KMS-11 (cell line): ENCODE measurements around the gene CHL1.

Experiments
- H2AFZ ChIP-seq: fragments of 200-600 bp; sonication (generic); 2 replicates; pipeline ENCODE4 v1.6.1; 2016; ENCODE audit warnings: antibody characterized with exemption, mixed run types, low read depth
- H3K27ac ChIP-seq: fragments of 200-600 bp; sonication (generic); 2 replicates; pipeline ENCODE4 v1.6.1; 2016; ENCODE audit warnings: mild to moderate bottlenecking, mixed run types
- H3K27me3 ChIP-seq: fragments of 200-600 bp; sonication (generic); 2 replicates; pipeline ENCODE4 v1.6.1; 2017; ENCODE audit warnings: mild to moderate bottlenecking, low read depth, mixed run types, moderate library complexity; ENCODE audit not compliant: insufficient read depth
- H3K36me3 ChIP-seq: fragments of 200-600 bp; sonication (generic); 2 replicates; pipeline ENCODE4 v1.6.1; 2017; ENCODE audit warnings: mild to moderate bottlenecking, mixed run types; ENCODE audit not compliant: insufficient read depth
- H3K4me1 ChIP-seq: fragments of 200-600 bp; sonication (generic); 2 replicates; pipeline ENCODE4 v1.6.1; 2016; ENCODE audit warnings: mild to moderate bottlenecking, low read depth, mixed run types; ENCODE audit not compliant: poor library complexity, severe bottlenecking
- H3K4me2 ChIP-seq: fragments of 200-600 bp; sonication (generic); 2 replicates; pipeline ENCODE4 v1.7.0; 2016; ENCODE audit warnings: mild to moderate bottlenecking, mixed run types
- H3K4me3 ChIP-seq: fragments of 200-600 bp; sonication (generic); IDR thresholded peaks from 2 replicates; pipeline ENCODE4 v1.6.1; 2017; ENCODE audit warnings: low read depth, low read length, mixed read lengths; ENCODE audit not compliant: insufficient read depth
- H3K79me2 ChIP-seq: fragments of 200-600 bp; sonication (generic); 2 replicates; pipeline ENCODE4 v1.6.1; 2016; ENCODE audit warnings: low read depth, mixed run types; ENCODE audit not compliant: insufficient read depth
- H3K9ac ChIP-seq: fragments of 200-600 bp; sonication (generic); 2 replicates; pipeline ENCODE4 v1.6.1; 2016; ENCODE audit warnings: mild to moderate bottlenecking, mixed run types
- H4K20me1 ChIP-seq: fragments of 200-600 bp; sonication (generic); 2 replicates; pipeline ENCODE4 v1.6.1; 2016; ENCODE audit warnings: mild to moderate bottlenecking, mixed run types; ENCODE audit not compliant: insufficient read depth
- TF ChIP-seq, protein P1 (sequence below): fragments of 200-600 bp; sonication (generic); conservative IDR thresholded peaks from 2 replicates; pipeline ENCODE4 v1.6.1; 2017; ENCODE audit warnings: low read depth, mild to moderate bottlenecking, antibody characterized with exemption, low read length, moderate library complexity, mixed read lengths

Gene CHL1, protein sequence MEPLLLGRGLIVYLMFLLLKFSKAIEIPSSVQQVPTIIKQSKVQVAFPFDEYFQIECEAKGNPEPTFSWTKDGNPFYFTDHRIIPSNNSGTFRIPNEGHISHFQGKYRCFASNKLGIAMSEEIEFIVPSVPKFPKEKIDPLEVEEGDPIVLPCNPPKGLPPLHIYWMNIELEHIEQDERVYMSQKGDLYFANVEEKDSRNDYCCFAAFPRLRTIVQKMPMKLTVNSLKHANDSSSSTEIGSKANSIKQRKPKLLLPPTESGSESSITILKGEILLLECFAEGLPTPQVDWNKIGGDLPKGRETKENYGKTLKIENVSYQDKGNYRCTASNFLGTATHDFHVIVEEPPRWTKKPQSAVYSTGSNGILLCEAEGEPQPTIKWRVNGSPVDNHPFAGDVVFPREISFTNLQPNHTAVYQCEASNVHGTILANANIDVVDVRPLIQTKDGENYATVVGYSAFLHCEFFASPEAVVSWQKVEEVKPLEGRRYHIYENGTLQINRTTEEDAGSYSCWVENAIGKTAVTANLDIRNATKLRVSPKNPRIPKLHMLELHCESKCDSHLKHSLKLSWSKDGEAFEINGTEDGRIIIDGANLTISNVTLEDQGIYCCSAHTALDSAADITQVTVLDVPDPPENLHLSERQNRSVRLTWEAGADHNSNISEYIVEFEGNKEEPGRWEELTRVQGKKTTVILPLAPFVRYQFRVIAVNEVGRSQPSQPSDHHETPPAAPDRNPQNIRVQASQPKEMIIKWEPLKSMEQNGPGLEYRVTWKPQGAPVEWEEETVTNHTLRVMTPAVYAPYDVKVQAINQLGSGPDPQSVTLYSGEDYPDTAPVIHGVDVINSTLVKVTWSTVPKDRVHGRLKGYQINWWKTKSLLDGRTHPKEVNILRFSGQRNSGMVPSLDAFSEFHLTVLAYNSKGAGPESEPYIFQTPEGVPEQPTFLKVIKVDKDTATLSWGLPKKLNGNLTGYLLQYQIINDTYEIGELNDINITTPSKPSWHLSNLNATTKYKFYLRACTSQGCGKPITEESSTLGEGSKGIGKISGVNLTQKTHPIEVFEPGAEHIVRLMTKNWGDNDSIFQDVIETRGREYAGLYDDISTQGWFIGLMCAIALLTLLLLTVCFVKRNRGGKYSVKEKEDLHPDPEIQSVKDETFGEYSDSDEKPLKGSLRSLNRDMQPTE (N-terminal part only)

GRCh38 chr3:196311-197148 is at the start of gene CHL1:
CHL1 (plus strand) TSS chr3:196763; CDS start chr3:319777, 123,014 bp downstream.
- Histone ChIP-seq H3K9ac (no peak within 1 kb of the TSS), H3K36me3 (no peaks in the 10 kb centered on the region), H4K20me1 (no peaks in the 10 kb centered on the region), H3K27me3 (no peaks in the 10 kb centered on the region), H2AFZ (no peak within 1 kb of the TSS), H3K79me2 (no peaks in the 10 kb centered on the region), H3K27ac (no peak within 1 kb of the TSS), H3K4me3 (no peak within 1 kb of the TSS), H3K4me1 (no peaks in the 10 kb centered on the region), H3K4me2 (no peak within 1 kb of the TSS)
- TF ChIP-seq, protein P1, sequence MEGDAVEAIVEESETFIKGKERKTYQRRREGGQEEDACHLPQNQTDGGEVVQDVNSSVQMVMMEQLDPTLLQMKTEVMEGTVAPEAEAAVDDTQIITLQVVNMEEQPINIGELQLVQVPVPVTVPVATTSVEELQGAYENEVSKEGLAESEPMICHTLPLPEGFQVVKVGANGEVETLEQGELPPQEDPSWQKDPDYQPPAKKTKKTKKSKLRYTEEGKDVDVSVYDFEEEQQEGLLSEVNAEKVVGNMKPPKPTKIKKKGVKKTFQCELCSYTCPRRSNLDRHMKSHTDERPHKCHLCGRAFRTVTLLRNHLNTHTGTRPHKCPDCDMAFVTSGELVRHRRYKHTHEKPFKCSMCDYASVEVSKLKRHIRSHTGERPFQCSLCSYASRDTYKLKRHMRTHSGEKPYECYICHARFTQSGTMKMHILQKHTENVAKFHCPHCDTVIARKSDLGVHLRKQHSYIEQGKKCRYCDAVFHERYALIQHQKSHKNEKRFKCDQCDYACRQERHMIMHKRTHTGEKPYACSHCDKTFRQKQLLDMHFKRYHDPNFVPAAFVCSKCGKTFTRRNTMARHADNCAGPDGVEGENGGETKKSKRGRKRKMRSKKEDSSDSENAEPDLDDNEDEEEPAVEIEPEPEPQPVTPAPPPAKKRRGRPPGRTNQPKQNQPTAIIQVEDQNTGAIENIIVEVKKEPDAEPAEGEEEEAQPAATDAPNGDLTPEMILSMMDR = no peak

- Histone ChIP-seq H3K79me2 (no peaks in the 10 kb centered on the region), H3K27ac (no peak overlapping the region), H3K27me3 (no peaks in the 10 kb centered on the region), H3K4me1 (no peaks in the 10 kb centered on the region), H3K4me3 (no peak overlapping the region), H3K4me2 (no peak overlapping the region), H2AFZ (no peak overlapping the region), H3K9ac (no peak overlapping the region), H3K36me3 (no peaks in the 10 kb centered on the region), H4K20me1 (no peaks in the 10 kb centered on the region)
- TF ChIP-seq, protein P1 = no peak
Measured at GRCh38 chr3:151614-152189, 44.9 kb upstream of the CHL1 start.

DNA sequence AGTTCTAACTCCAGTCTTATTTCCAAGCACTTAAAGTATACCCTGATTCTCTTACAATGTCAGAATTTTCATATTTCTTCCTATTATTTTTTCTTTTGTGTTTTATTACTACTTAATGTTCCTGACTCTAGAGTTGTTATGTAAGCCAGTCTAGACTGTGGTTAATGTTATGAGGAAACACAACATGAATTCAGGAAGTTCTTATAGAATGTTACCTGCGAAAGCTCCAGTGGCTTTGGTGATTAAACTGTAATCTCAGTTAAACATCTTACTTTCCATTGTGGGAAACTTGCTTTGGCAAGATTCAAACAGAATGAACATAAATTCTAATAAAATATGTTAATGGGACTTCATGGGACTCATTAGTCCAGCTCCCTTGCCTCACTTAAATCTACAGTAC is 36.6 kb upstream of the CHL1 start:
- no peaks in the 10 kb centered on the region for H3K27me3 ChIP-seq
- H3K4me1 ChIP-seq = no peaks in the 10 kb centered on the region
- H3K79me2 ChIP-seq = no peaks in the 10 kb centered on the region
- TF ChIP-seq, protein P1 = no peak
- no peak overlapping the region for H3K4me2 ChIP-seq
- H3K9ac ChIP-seq = no peak overlapping the region
- no peak overlapping the region for H2AFZ ChIP-seq
- H4K20me1 ChIP-seq = no peaks in the 10 kb centered on the region
- H3K4me3 ChIP-seq = no peak overlapping the region
- no peaks in the 10 kb centered on the region for H3K36me3 ChIP-seq
- no peak overlapping the region for H3K27ac ChIP-seq
